ENCODE results near the gene ASAP3. TPM values are rescaled to one million over a fixed set of nuclear protein-coding genes. Genes with fewer than 3 reads are reported as not detected.
"Not testable (repeated sequence)": the region's sequence is repeated elsewhere in the genome, so short reads cannot be mapped to it uniquely, and the experiment has no call there.

Gene ASAP3
- total RNA-seq, 2 donors from 2014 or later, result 0.51 to 1.0 TPM

DNA sequence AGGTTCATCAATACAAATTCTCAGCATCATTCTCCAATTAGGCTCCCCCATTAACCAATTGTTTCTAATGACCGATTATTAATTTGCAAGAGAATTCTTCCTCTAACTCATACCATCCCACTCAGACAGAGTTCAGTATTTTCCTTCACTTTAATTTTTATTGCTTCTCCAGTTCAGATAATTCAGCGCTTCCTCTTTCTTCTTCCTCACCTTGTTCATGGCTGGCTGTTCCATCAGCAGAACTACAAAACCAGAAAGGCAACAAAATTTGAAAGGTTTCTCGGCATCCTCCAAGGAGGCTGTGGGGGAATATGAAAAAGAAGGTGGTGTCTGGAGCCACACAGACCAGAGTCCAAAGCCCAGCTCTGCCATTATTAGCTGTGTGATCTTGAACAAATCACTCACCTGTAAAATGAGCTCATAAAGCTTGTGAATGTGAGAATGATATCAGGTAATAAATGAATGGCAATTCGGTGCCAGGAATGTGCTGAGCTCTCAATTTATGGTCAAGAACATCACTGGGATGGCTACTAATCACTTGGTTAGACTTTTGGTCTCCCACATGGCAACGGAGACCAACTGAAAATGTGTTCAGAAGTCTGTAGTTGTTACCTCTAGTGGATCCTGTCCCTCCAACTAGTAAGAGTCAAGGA, 102.6 kb downstream of the ASAP3 start:
- Mint-ChIP-seq H3K4me3 (no peak overlapping the region), H3K27ac (no peak overlapping the region), H3K36me3 (ENCODE audit: insufficient read depth in 2 of 2) (no peaks in the 10 kb centered on the region), H3K4me1 (ENCODE audit: low read depth) (no peaks in the 10 kb centered on the region), H3K9me3 (no peaks in the 10 kb centered on the region), H3K27me3 (ENCODE audit: low read depth) (no peaks in the 10 kb centered on the region)
- ATAC-seq (replicated peaks in 1 of 2) (no peak), DNase-seq (no peak)

DNA sequence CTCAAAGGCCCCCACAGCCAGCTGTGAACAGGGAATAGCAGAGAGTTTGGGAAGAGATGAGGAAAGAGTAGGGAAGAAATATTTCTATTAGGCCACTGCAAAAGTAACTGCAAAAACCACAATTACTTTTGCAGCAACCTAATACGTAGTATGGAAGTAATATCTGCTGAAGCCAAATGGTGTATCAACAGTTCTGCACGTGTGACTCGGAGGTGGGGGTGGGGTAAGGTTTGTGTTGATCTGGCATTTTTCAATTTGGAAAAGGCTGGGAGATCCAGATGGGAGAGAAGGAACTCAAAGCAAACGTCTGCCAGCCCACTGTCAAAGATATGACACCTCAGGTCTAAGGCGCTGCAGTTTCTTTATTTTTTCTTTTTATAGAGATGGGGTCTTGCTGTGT, 103.3 kb downstream of the ASAP3 start:
- H3K27me3 Mint-ChIP-seq (ENCODE audit: low read depth), result no peaks in the 10 kb centered on the region
- no peaks in the 10 kb centered on the region for H3K9me3 Mint-ChIP-seq
- no peaks in the 10 kb centered on the region for H3K4me1 Mint-ChIP-seq (ENCODE audit: low read depth)
- no peak overlapping the region for H3K4me3 Mint-ChIP-seq
- no peak for ATAC-seq (replicated peaks in 1 of 2)
- no peaks in the 10 kb centered on the region for H3K36me3 Mint-ChIP-seq (ENCODE audit: insufficient read depth in 2 of 2)
- H3K27ac Mint-ChIP-seq, result no peak overlapping the region
- no peak for DNase-seq

DNA sequence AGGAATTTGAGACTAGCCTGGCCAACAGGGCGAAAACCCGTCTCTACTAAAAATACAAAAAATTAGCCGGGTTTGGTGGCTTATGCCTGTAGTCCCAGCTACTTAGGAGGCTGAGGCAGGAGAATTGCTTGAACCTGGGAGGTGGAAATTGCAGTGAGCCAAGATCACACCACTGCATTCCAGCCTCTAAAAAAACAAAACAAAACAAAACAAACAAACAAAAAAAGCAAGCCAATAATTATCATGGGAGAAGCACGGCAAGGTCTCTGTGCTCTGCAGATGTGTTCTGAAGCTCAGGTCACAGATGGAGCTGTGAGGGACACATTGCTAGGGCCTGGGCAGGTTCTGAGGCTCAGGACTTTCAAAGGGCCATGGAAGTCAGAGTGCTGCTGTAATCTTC, 103.7 kb downstream of the ASAP3 start:
- H3K9me3 Mint-ChIP-seq; H3K4me3 Mint-ChIP-seq; H3K27ac Mint-ChIP-seq; ATAC-seq (replicated peaks in 1 of 2); H3K27me3 Mint-ChIP-seq (ENCODE audit: low read depth); H3K36me3 Mint-ChIP-seq (ENCODE audit: insufficient read depth in 2 of 2); DNase-seq; H3K4me1 Mint-ChIP-seq (ENCODE audit: low read depth): not testable (repeated sequence)

Other genes with a start within 250 kb of the ASAP3 start
- 100 to 1,000 TPM; 127 TPM for gene HNRNPR, start 139.9 kb downstream of the ASAP3 start, total RNA-seq
- gene ZNF436, start 114.3 kb downstream of the ASAP3 start, total RNA-seq, result 1 to 10 TPM; 8.7 to 8.8 TPM
- 1 to 10 TPM; 4.7 to 6.1 TPM for gene TCEA3, start 59.4 kb downstream of the ASAP3 start, total RNA-seq
- 10 to 100 TPM; 19.9 to 24.7 TPM for gene E2F2, start 47.1 kb upstream of the ASAP3 start, total RNA-seq
- gene ID3, start 75.3 kb upstream of the ASAP3 start, total RNA-seq, result 10 to 100 TPM; 32.3 to 37.2 TPM
- gene RPL11, start 207.6 kb upstream of the ASAP3 start, total RNA-seq, result 1,000 to 10,000 TPM; 1,532 to 1,644 TPM